IPS DF 4.7 (cell line): Measurements from ENCODE around the gene ANKRA2.

Source experiments
- DNase-seq: peaks from one replicate; pipeline ENCODE4 v3.0.0-alpha.2; 2013; ENCODE audit warnings: low spot score; ENCODE audit errors: extremely low read depth

ANKRA2 gene

GRCh38 chr5:73506459-73506955 lies 58.9 kb downstream of the ANKRA2 start:
- DNase-seq, result no peak
